Activated CD4-positive, alpha-beta T cell treated with anti-CD3 and anti-CD28 coated beads for 36 hours (primary cell): Measurements from ENCODE around the gene FAM163A. TPM values are rescaled to one million over a fixed set of nuclear protein-coding genes. Genes with fewer than 3 reads are reported as not detected.
"Not testable (repeated sequence)": the region's sequence is repeated elsewhere in the genome, so short reads cannot be mapped to it uniquely, and the experiment has no call there.

ENCODE experiments used
- ATAC-seq: fragments of 200-7000 bp; cut with Tn5 transposase; one replicate; pipeline ENCODE4 v1.10.0; 2021; ENCODE audit warnings: mild to moderate bottlenecking, moderate library complexity
- CTCF ChIA-PET: fragments of 350-600 bp; sonication (Branson Sonifier 250); formaldehyde crosslinking; loops from one replicate; lab custom pipeline; 2021; ENCODE audit warnings: antibody characterized with exemption; lab: Charles Lee
- POLR2A ChIA-PET: fragments of 350-600 bp; sonication (Branson Sonifier 250); formaldehyde crosslinking; loops from one replicate; lab custom pipeline; 2021; ENCODE audit warnings: antibody characterized with exemption, inconsistent platforms; lab: Charles Lee
- DNase-seq: peaks from one replicate; pipeline ENCODE4 v3.0.0-alpha.2; 2020
- H3K27ac Mint-ChIP-seq: one replicate; pipeline ENCODE4 v1.8.0; 2021; ENCODE audit warnings: mixed read lengths
- H3K27me3 Mint-ChIP-seq: one replicate; pipeline ENCODE4 v1.8.0; 2021; ENCODE audit warnings: mixed read lengths
- H3K36me3 Mint-ChIP-seq: one replicate; pipeline ENCODE4 v1.8.0; 2021; ENCODE audit warnings: low read depth, mixed read lengths
- H3K4me1 Mint-ChIP-seq: one replicate; pipeline ENCODE4 v1.8.0; 2021; ENCODE audit warnings: mixed read lengths
- H3K4me3 Mint-ChIP-seq: one replicate; pipeline ENCODE4 v1.8.0; 2021; ENCODE audit warnings: mild to moderate bottlenecking, moderate library complexity, mixed read lengths
- H3K9me3 Mint-ChIP-seq: one replicate; pipeline ENCODE4 v1.8.0; 2021; ENCODE audit warnings: low read depth, mixed read lengths
- intact Hi-C, 2 experiments: fragments of 100-400 bp; cut with DNase I in 1 of 2; cut with micrococcal nuclease in 1 of 2; formaldehyde crosslinking; loops; one replicate each; pipeline versions ENCODE4 v1.14.2 to v1.15.1; 2022 to 2024; cut with DNase I, micrococcal nuclease
- total RNA-seq, 2 experiments: library from RNA; stranded (reverse); gene quantifications; one replicate each; pipeline ENCODE4 v1.2.3, GENCODE V29; 2021

Gene FAM163A
- total RNA-seq, 2 experiments from 2014 or later = not detected

DNA sequence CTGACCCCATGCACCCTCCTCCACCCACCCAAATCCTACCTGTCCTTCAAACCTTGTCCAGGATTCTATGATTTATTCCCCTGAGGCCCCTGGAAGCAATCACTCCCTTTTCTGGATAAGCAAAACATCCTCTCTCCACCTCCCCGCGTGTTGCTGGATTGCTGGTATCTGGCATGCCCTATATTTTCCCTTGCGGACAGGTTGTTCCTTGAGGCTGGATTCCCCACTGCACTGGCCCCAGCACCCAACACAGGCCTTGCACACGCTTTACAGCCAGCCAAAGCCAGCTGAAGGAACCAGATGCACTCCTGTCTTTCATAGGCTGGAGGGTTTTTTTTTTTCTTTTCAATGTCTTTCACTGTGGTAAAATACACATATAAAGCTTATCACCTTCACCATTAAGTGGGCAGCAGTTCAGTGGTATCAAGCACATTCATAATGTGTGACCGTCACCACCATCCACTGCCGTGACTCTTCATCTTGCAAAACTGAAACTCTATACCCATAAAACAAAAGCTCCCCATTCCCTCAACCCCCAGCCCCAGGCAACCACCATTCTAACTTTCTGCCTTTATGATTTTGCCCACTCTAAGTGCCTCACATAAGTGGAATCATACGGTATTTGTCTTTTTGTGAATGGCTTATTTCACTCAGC lies 83.7 kb downstream of the FAM163A start:
- H3K27me3 Mint-ChIP-seq = no peaks in the 10 kb centered on the region
- no peaks in the 10 kb centered on the region for H3K36me3 Mint-ChIP-seq
- peaks cover 15% of the 10 kb centered on the region for H3K4me1 Mint-ChIP-seq
- intact Hi-C loops = no loop called here
- no peak overlapping the region for H3K4me3 Mint-ChIP-seq
- H3K27ac Mint-ChIP-seq = no peak overlapping the region
- H3K9me3 Mint-ChIP-seq = no peaks in the 10 kb centered on the region
- ChIA-PET CTCF (interaction anchor here (0.5 to 2.0 kb wide), 2 partner anchors 11 to 147 kb away, joined by 3 to 9 read pairs; no protein-coding TSS in a partner anchor), POLR2A (no interaction called here)
- ATAC-seq (no peak), DNase-seq (no peak)

DNA sequence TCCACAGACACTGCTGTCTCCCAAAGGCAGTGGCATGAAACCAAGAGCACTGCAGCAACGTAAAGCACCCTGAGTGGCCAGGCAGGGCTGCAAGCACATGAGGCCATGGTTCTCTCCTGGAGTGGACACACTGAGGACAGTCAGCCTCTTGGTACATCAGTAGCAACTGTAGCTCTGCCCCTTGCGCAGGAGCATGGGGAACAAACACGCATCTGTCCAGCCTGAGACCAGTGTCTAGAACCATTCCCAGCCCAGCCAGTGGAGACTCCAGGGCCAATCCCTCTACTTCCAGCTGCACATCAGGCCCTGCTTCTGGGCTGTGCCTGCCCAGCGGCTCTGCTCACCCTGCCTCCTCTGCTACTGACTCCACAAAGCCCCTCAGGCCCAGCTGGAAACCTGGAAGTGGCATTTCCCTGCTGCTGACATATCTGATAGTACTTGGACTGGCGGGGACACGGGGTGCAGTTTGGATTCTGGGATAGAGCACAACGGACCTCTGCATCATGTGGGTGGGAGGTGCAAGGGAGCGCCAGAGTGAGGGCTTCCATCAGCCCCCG lies 85.5 kb downstream of the FAM163A start:
- H3K27ac Mint-ChIP-seq = no peak overlapping the region
- DNase-seq (no peak), ATAC-seq (no peak)
- CTCF ChIA-PET = interaction anchor here (0.7 to 2.0 kb wide), 4 partner anchors 13 to 122 kb away, joined by 3 to 9 read pairs (median 6); no protein-coding TSS in a partner anchor
- POLR2A ChIA-PET = interaction anchor here (0.6 kb wide), 1 partner anchor 1491 kb away, joined by 3 read pairs; no protein-coding TSS in a partner anchor
- intact Hi-C loops = no loop called here
- H3K4me3 Mint-ChIP-seq = no peak overlapping the region
- no peaks in the 10 kb centered on the region for H3K9me3 Mint-ChIP-seq
- H3K4me1 Mint-ChIP-seq = peaks cover 25% of the 10 kb centered on the region
- no peaks in the 10 kb centered on the region for H3K27me3 Mint-ChIP-seq
- no peaks in the 10 kb centered on the region for H3K36me3 Mint-ChIP-seq

DNA sequence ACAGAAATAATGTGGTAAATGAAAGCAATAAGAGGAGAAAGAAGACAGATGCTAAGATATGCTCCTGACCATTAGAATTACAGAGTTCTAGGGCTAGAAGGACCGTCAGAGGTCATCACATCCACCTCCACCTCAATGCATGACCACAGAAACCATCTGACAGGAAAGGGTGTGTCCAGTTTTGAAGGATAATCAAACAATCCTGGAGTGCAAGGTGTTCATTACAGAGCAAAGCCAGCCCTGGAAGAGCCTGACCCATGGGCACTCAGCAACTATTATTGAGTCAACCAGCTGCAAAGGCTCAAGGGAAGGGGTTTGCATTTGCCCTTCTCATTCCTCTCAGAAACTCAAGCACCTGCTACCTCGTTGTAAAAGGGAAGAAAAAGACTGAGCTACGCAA lies 88.1 kb downstream of the FAM163A start:
- ATAC-seq (peak; percentile 10), DNase-seq (no peak)
- Mint-ChIP-seq H3K9me3 (no peaks in the 10 kb centered on the region), H3K4me3 (no peak overlapping the region), H3K36me3 (peaks cover 2% of the 10 kb centered on the region), H3K4me1 (peaks cover 25% of the 10 kb centered on the region), H3K27ac (peak overlapping the region; percentile 27), H3K27me3 (no peaks in the 10 kb centered on the region)
- ChIA-PET POLR2A (no interaction called here), CTCF (interaction anchor here (0.6 to 3.4 kb wide), 4 partner anchors 17 to 703 kb away, joined by 4 to 15 read pairs (median 8); no protein-coding TSS in a partner anchor)
- intact Hi-C loops = no loop called here

DNA sequence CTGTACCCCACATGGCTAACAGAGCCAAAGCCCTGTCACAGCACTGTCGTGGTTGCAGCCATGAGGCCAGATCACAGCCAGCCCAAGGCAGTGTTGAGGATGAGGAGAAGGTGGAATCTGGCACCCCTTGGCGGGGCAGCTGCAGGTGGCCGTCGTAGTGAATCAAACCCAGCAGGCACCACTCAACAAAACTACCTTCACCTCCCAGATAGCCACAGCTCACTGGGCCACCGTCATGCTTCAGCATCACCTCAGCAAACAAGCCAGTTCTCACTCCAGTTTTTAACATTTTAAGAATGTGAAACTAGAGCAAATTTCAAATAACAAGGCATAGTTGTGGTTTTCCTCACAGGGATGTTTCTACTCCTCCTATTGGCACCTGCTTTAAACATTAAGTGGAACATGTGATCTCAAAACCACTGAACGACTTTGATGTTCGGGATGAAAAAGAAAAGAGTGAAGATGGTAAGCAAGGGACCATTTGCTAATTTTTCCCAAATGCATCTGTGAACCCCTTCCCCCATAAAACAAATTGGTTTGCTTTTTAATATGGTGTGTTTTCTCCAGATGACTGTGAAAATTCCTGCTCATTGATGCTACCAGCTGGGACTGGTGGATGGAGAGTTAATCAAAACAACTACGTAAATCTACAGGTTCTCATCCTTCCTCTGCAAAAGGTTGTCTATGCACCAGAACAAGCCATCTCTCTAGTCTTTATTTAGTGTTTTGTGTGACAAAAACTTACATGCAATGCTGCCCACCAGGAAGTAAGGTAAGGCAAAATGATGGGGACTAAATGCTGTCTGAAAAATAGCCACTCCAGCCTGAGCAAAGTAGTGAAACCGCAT lies 89.0 kb downstream of the FAM163A start:
- DNase-seq = peak; percentile 42

DNA sequence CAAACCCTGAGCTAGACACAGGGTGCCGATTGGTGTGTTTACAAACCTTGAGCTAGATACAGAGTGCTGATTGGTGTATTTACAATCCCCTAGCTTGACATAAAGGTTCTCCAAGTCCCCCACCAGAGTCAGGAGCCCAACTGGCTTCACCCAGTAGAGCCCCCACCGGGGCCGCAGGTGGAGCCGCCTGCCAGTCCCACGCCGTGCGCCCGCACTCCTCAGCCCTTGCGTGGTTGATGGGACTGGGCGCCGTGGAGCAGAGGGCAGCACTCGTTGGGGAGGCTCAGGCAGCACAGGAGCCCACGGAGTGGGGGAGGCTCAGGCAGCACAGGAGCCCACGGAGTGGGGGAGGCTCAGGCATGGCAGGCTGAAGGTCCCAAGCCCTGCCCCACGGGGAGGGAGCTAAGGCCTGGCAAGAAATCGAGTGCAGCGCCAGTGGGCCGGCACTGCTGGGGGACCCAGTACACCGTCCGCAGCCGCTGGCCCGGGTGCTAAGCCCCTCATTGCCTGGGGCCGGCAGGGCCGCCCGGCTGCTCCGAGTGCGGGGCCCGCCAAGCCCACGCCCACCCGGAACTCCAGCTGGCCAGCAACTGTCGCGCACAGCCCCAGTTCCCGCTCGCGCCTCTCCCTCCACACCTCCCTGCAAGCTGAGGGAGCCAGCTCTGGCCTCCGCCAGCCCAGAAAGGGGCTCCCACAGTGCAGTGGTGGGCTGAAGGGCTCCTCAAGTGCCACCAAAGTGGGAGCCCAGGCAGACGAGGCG lies 93.8 kb downstream of the FAM163A start:
- DNase-seq, H3K27ac Mint-ChIP-seq, intact Hi-C loops, H3K9me3 Mint-ChIP-seq, H3K36me3 Mint-ChIP-seq, ATAC-seq, H3K27me3 Mint-ChIP-seq, POLR2A ChIA-PET, H3K4me3 Mint-ChIP-seq, H3K4me1 Mint-ChIP-seq: not testable (repeated sequence)
- CTCF ChIA-PET = interaction anchor here (2.0 to 2.2 kb wide), 2 partner anchors 22 to 27 kb away, joined by 9 read pairs; no protein-coding TSS in a partner anchor

More for the DNA sequence above, 89.0 kb downstream of the FAM163A start:
- H3K4me1 Mint-ChIP-seq = peaks cover 25% of the 10 kb centered on the region
- CTCF ChIA-PET = interaction anchor here (0.6 to 3.4 kb wide), 5 partner anchors 18 to 704 kb away, joined by 3 to 15 read pairs (median 7); no protein-coding TSS in a partner anchor
- POLR2A ChIA-PET = no interaction called here
- H3K9me3 Mint-ChIP-seq = no peaks in the 10 kb centered on the region
- H3K27me3 Mint-ChIP-seq = no peaks in the 10 kb centered on the region
- intact Hi-C loops = no loop called here
- H3K27ac Mint-ChIP-seq = peak overlapping the region; percentile 44
- ATAC-seq = peak; percentile 78
- peaks cover 3% of the 10 kb centered on the region for H3K36me3 Mint-ChIP-seq
- H3K4me3 Mint-ChIP-seq = no peak overlapping the region

DNA sequence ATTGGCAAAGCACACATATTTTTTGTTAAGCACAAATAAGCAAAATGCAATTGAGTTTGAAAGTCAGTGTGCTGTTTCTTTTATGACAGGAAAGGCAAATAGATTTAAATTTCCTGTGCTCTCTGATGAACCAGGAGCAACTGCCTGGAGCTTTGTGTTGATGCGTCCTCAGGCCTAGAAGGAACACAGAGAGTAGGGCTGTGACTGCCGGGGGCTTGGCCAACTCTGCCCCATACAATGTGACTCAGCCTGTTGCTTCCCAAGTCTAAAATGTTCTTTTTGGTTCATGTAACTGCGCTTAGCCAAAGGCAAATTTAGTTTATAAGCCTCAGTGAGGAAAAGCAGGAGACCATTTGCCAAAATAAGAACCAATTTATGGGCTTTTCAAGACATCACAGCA lies 97.0 kb downstream of the FAM163A start:
- H3K9me3 Mint-ChIP-seq = no peaks in the 10 kb centered on the region
- H3K27ac Mint-ChIP-seq = no peak overlapping the region
- intact Hi-C loops = no loop called here
- no peak for DNase-seq
- no peaks in the 10 kb centered on the region for H3K4me1 Mint-ChIP-seq
- H3K4me3 Mint-ChIP-seq = no peak overlapping the region
- no peaks in the 10 kb centered on the region for H3K27me3 Mint-ChIP-seq
- H3K36me3 Mint-ChIP-seq = peaks cover 15% of the 10 kb centered on the region
- ChIA-PET CTCF (interaction anchor here (1.2 to 1.5 kb wide), 2 partner anchors 25 to 28 kb away, joined by 3 read pairs; no protein-coding TSS in a partner anchor), POLR2A (interaction anchor here (0.6 kb wide), 1 partner anchor 151 kb away, joined by 3 read pairs; no protein-coding TSS in a partner anchor)
- no peak for ATAC-seq

DNA sequence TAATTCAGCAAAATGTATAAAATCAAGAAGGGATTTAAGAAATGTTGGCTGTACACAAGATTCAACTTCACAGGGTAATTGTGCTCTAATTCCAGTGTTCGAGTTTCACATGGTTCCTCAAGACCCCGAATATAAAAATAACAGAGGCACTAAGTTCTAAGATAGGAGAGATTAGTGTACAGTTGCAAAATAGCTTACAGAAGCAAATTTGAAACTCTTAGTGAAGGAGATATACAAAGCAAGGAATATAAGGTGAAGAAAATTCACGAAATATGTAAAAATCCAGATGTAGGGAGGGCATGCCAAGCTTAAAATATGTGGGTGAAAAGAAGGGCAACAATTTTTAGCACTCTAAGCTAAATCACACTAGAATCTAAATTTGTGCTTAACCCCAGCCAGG lies 105.1 kb downstream of the FAM163A start:
- intact Hi-C loops = no loop called here
- H3K9me3 Mint-ChIP-seq = no peaks in the 10 kb centered on the region
- ChIA-PET CTCF (interaction anchor here (0.6 to 1.5 kb wide), 3 partner anchors 33 to 332 kb away, joined by 3 to 8 read pairs (median 3); no protein-coding TSS in a partner anchor), POLR2A (no interaction called here)
- DNase-seq (no peak), ATAC-seq (no peak)
- H3K36me3 Mint-ChIP-seq = peaks cover 46% of the 10 kb centered on the region
- no peak overlapping the region for H3K27ac Mint-ChIP-seq
- H3K27me3 Mint-ChIP-seq = no peaks in the 10 kb centered on the region
- H3K4me1 Mint-ChIP-seq = peaks cover 2% of the 10 kb centered on the region
- no peak overlapping the region for H3K4me3 Mint-ChIP-seq

DNA sequence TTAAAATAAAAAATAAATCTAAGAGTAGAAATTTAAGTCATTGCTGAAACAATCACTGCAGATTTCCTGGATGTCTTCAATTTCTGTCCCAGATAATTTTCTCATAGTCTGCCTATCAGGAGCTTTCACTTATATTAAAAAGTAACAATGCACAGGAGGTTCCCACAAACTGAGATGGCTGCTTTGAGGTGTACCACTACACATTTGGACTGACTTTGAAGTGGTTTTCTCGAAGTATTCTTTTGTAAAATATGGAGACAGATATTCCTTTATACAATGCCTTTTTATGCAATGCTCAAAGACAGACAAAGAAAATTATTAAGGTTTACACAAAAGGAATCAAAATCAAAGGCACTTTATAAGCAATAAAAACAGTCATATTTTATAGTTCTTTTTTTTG lies 110.0 kb downstream of the FAM163A start:
- H3K9me3 Mint-ChIP-seq = no peaks in the 10 kb centered on the region
- ATAC-seq (no peak), DNase-seq (no peak)
- ChIA-PET CTCF (interaction anchor here (0.8 to 2.4 kb wide), 4 partner anchors 14 to 38 kb away, joined by 3 to 18 read pairs (median 8); no protein-coding TSS in a partner anchor), POLR2A (no interaction called here)
- intact Hi-C loops = no loop called here
- H3K36me3 Mint-ChIP-seq = peaks cover 32% of the 10 kb centered on the region
- no peaks in the 10 kb centered on the region for H3K27me3 Mint-ChIP-seq
- no peak overlapping the region for H3K27ac Mint-ChIP-seq
- no peak overlapping the region for H3K4me3 Mint-ChIP-seq
- H3K4me1 Mint-ChIP-seq = peaks cover 2% of the 10 kb centered on the region

DNA sequence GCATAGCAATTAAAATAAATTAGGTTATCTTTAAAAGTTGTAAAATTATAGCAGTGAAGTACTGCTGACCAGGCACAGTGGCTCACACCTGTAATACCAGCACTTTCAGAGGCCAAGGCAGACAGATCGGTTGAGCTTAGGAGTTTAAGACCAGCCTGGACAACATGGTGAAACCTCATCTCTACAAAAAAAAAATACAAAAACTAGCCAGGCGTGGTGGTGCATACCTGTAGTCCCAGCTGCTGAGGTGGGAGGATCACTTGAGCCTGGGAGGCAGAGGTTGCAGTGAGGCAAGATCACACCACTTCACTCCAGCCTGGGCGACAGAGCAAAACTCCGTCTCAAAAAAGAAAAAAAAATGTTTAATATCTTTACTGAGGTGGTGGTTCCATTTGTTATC lies 112.7 kb downstream of the FAM163A start:
- CTCF ChIA-PET, H3K27me3 Mint-ChIP-seq, ATAC-seq, H3K4me1 Mint-ChIP-seq, H3K4me3 Mint-ChIP-seq, H3K9me3 Mint-ChIP-seq, intact Hi-C loops, H3K27ac Mint-ChIP-seq, DNase-seq, POLR2A ChIA-PET: not testable (repeated sequence)
- H3K36me3 Mint-ChIP-seq = peaks cover 12% of the 10 kb centered on the region

DNA sequence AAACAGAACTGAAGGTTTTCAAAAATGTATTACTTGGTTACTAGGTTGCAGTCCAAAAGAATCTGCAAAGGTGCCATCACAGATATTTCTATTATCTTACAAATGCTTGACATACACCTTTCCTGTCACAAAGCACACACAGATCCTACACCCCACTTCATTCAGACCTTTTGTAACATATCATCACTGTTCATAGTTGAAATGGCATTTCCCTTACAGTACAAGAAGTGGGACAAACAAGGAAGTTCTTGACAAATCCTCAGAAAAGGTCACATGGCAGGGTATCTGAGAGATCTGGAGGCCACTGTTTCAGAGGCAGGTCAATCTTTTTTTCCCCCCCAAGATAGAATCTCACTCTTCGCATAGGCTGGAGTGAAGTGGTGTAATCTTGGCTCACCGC lies 113.2 kb downstream of the FAM163A start:
- no peak overlapping the region for H3K4me3 Mint-ChIP-seq
- ChIA-PET POLR2A (no interaction called here), CTCF (no interaction called here)
- no peak for DNase-seq
- intact Hi-C loops = no loop called here
- H3K36me3 Mint-ChIP-seq = peaks cover 11% of the 10 kb centered on the region
- ATAC-seq = no peak
- no peaks in the 10 kb centered on the region for H3K9me3 Mint-ChIP-seq
- no peaks in the 10 kb centered on the region for H3K27me3 Mint-ChIP-seq
- no peak overlapping the region for H3K27ac Mint-ChIP-seq
- peaks cover 2% of the 10 kb centered on the region for H3K4me1 Mint-ChIP-seq
